GM12873 (cell line): Measurements from ENCODE around the gene LSM4.

Experiments
- CTCF ChIP-seq: IDR thresholded peaks from 2 replicates; pipeline ENCODE4 v1.5.1; 2012; ENCODE audit warnings: low read depth, mild to moderate bottlenecking, moderate library complexity, low read length, control low read depth; ENCODE audit not compliant: insufficient read depth; ENCODE audit errors: missing control alignments

LSM4 gene

GRCh38 chr19:18257503-18258470 is 65.1 kb downstream of the LSM4 start:
- TF ChIP-seq CTCF: no peak
